Tibial artery (tissue), 4 donors: ENCODE measurements around the gene ARHGAP24.

Experiments
- DNase-seq, 2 donors: peaks; one replicate each; pipeline ENCODE4 v3.0.0-alpha.2; 2019
- H3K27ac ChIP-seq, 2 donors: fragments of 200-600 bp; sonication (generic) in 1 of 2; 1 replicate in 1 of 2; 2 replicates in 1 of 2; pipeline ENCODE4 v1.5.1; 2018 to 2019; ENCODE audit warnings: mild to moderate bottlenecking in 1 of 2
- H3K27me3 ChIP-seq, 2 donors: fragments of 200-600 bp; sonication (generic) in 1 of 2; one replicate each; pipeline versions ENCODE4 v1.5.1 to v1.6.0; 2016 to 2019
- H3K36me3 ChIP-seq, 3 donors: fragments of 200-600 bp; sonication (generic) in 2 of 3; one replicate each; pipeline ENCODE4 v1.5.1; 2016 to 2019; ENCODE audit warnings: mild to moderate bottlenecking in 2 of 3
- H3K4me1 ChIP-seq, 4 donors: fragments of 200-600 bp; sonication (generic) in 2 of 4; 1 replicate in 3 of 4; 2 replicates in 1 of 4; pipeline ENCODE4 v1.5.1; 2016 to 2019
- H3K4me3 ChIP-seq, 2 donors: fragments of 200-600 bp; sonication (generic) in 1 of 2; 1 replicate in 1 of 2; 2 replicates in 1 of 2; pipeline ENCODE4 v1.5.1; 2018 to 2019; ENCODE audit warnings: mild to moderate bottlenecking in 2 of 2
- H3K9me3 ChIP-seq, 3 donors: fragments of 200-600 bp; sonication (generic) in 1 of 3; one replicate each; pipeline ENCODE4 v1.5.1; 2016 to 2019
- intact Hi-C: fragments of 100-400 bp; cut with DNase I; formaldehyde crosslinking; loops from one replicate; pipeline ENCODE4 v1.15.0; 2023; ENCODE audit warnings: low total_unique reads
- TF ChIP-seq, protein P1 (sequence below), 2 experiments: fragments of 200-600 bp in 1 of 2; fragments of 450-650 bp in 1 of 2; IDR thresholded peaks; one replicate each; pipeline ENCODE4 v1.5.1; 2017 to 2019; ENCODE audit warnings: antibody characterized with exemption in 2 of 2, mild to moderate bottlenecking in 1 of 2, moderate library complexity in 1 of 2

ARHGAP24 gene

DNA sequence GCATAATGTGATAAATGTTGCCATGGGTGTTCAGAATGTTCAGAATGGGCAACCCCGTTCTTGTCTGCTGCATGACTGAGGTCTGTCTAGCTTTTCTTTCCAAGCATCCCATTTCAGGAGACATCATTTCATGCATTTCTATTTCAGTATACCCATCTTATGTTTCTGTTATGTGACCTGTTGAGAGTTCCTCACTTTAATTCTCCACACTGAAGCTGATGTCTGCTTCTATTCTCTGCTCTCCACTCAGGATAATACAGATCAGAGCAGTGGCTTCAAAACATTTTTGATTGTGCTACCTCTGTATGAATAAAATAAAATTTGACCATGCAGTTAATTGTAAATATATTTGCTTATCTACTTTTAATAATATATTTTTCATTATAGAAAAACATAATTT lies 398.6 kb downstream of the ARHGAP24 start:
- Histone ChIP-seq H3K27ac (no peak overlapping the region), H3K36me3 (no peaks in the 10 kb centered on the region), H3K4me1 (peaks cover 0 to 24% (median 1%) of the 10 kb centered on the region in 4 donors), H3K9me3 (no peaks in the 10 kb centered on the region), H3K27me3 (no peaks in the 10 kb centered on the region), H3K4me3 (no peak overlapping the region)
- TF ChIP-seq, protein P1, sequence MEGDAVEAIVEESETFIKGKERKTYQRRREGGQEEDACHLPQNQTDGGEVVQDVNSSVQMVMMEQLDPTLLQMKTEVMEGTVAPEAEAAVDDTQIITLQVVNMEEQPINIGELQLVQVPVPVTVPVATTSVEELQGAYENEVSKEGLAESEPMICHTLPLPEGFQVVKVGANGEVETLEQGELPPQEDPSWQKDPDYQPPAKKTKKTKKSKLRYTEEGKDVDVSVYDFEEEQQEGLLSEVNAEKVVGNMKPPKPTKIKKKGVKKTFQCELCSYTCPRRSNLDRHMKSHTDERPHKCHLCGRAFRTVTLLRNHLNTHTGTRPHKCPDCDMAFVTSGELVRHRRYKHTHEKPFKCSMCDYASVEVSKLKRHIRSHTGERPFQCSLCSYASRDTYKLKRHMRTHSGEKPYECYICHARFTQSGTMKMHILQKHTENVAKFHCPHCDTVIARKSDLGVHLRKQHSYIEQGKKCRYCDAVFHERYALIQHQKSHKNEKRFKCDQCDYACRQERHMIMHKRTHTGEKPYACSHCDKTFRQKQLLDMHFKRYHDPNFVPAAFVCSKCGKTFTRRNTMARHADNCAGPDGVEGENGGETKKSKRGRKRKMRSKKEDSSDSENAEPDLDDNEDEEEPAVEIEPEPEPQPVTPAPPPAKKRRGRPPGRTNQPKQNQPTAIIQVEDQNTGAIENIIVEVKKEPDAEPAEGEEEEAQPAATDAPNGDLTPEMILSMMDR (IDR thresholded peaks at IDR 0.05): no peak
- no peak for DNase-seq
- intact Hi-C loops: no loop called here

DNA sequence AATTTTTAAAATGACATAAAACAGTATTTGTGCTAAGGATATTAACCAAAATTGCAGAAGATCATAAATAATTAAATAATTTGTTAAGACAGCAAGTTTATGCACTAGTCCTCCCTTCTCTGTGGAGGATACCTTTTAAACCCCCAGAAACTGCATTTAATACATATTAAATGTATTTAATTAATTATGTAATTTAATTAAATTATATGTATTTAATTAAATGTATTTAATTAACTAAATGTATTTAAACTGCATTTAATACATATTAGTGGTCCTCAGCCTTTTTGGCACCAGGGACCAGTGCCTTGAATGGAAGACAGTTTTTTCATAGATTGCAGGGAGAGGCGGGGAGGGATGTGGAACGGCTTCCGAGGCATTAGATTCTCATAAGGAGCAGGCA lies 404.6 kb downstream of the ARHGAP24 start:
- intact Hi-C loops: no loop called here
- TF ChIP-seq, protein P1 (IDR thresholded peaks at IDR 0.05): no peak
- H3K9me3 ChIP-seq: no peaks in the 10 kb centered on the region

DNA sequence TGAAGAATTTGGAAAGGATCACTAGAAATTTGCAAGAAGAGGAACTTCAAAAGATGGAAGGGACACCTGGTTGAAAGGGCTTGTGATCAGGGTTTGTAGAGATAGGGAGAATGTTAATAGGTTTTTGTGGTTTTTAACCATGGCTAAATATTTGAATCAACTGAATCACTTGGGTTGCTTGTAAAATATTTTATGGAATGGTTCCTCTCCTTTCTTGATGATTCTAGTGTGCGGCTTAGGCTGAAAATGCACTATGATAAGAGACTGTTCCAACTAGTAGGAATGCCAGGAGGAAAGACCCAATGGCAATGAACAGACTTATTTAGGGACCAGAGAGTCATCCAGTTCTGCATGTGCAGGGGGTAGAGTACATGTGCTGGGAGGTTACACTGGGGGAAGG lies 408.2 kb downstream of the ARHGAP24 start:
- H3K9me3 ChIP-seq: no peaks in the 10 kb centered on the region
- intact Hi-C loops: no loop called here
- H3K4me3 ChIP-seq: no peak overlapping the region
- no peak overlapping the region for H3K27ac ChIP-seq
- no peaks in the 10 kb centered on the region for H3K36me3 ChIP-seq
- H3K4me1 ChIP-seq: no peaks in the 10 kb centered on the region
- DNase-seq: no peak
- TF ChIP-seq, protein P1 (IDR thresholded peaks at IDR 0.05): no peak
- no peaks in the 10 kb centered on the region for H3K27me3 ChIP-seq

More for the DNA sequence above, 404.6 kb downstream of the ARHGAP24 start:
- Histone ChIP-seq H3K36me3 (no peaks in the 10 kb centered on the region), H3K4me1 (no peaks in the 10 kb centered on the region), H3K27me3 (no peaks in the 10 kb centered on the region), H3K4me3 (no peak overlapping the region), H3K27ac (no peak overlapping the region)
- DNase-seq: no peak

DNA sequence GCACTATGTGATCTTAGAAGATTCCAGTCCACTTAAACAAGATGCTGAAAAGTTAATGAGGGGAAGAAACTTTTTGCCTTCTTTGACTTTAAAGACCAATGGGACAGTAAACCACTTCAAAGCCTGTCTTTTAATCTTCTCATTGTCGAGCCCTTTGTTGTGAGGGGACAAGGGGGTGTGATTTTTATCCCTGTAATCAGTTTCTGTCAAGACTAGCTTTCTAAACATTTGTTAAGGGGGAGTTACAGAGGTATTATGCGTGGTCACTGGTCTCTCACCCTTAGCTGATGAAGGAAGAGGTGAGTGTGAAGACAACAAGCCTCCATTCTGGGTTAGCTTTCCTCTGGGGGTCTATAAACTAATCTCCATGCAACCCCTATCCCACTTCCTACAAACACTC lies 409.3 kb downstream of the ARHGAP24 start:
- no peaks in the 10 kb centered on the region for H3K27me3 ChIP-seq
- no peak overlapping the region for H3K27ac ChIP-seq
- H3K4me1 ChIP-seq: no peaks in the 10 kb centered on the region
- no peak overlapping the region for H3K4me3 ChIP-seq
- H3K9me3 ChIP-seq: no peaks in the 10 kb centered on the region
- TF ChIP-seq, protein P1 (IDR thresholded peaks at IDR 0.05): no peak
- H3K36me3 ChIP-seq: no peaks in the 10 kb centered on the region
- intact Hi-C loops: no loop called here
- no peak for DNase-seq

DNA sequence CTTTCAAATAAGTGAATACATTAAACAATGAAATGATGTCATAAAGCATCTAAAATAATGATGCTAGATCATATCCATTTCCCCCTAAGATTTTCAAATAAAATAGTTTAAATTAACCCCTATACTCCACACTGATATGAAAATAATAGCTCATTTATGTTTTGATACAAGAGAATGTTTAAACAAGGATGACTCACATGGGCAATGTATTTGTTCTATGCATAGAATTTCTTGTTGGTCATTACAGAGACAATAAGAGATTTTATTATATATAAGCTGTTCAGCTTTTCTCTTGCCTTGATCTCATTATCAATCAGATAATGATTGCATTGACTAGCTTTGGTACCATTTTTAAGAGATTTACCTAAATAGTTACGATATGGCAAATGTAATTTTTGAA lies 411.7 kb downstream of the ARHGAP24 start:
- Histone ChIP-seq H3K9me3 (no peaks in the 10 kb centered on the region), H3K27ac (no peak overlapping the region), H3K4me3 (no peak overlapping the region), H3K36me3 (no peaks in the 10 kb centered on the region), H3K4me1 (no peaks in the 10 kb centered on the region), H3K27me3 (no peaks in the 10 kb centered on the region)
- intact Hi-C loops: no loop called here
- TF ChIP-seq, protein P1 (IDR thresholded peaks at IDR 0.05): no peak
- no peak for DNase-seq

DNA sequence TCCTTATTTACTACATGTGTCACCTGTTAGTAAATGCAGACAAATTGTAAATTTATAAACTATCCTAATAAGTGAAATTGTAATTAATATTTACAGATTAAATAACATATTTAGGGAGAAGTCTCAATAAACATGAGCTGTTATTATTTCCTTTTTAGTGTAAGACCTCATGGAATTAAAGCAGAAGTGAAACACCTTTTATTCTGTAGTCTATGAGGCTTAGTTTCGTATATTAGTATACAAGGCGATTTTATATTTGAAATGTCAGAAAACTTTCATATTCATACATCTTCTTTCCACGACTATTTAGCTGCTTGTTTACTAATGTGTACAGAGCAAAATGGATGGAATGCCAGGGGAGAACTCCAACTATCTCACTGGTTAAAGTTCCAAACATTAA lies 414.4 kb downstream of the ARHGAP24 start:
- Histone ChIP-seq H3K9me3 (no peaks in the 10 kb centered on the region), H3K27me3 (no peaks in the 10 kb centered on the region), H3K36me3 (no peaks in the 10 kb centered on the region), H3K4me3 (no peak overlapping the region), H3K27ac (no peak overlapping the region), H3K4me1 (no peaks in the 10 kb centered on the region)
- DNase-seq: no peak
- TF ChIP-seq, protein P1 (IDR thresholded peaks at IDR 0.05): no peak
- intact Hi-C loops: no loop called here
